Measurements from ENCODE around the gene IFT27. TPM values are rescaled to one million over a fixed set of nuclear protein-coding genes. Genes with fewer than 3 reads are reported as not detected.

IFT27 gene
- total and polyA plus RNA-seq, 2 experiments from 2014 or later = 56.7 to 60.7 TPM

DNA sequence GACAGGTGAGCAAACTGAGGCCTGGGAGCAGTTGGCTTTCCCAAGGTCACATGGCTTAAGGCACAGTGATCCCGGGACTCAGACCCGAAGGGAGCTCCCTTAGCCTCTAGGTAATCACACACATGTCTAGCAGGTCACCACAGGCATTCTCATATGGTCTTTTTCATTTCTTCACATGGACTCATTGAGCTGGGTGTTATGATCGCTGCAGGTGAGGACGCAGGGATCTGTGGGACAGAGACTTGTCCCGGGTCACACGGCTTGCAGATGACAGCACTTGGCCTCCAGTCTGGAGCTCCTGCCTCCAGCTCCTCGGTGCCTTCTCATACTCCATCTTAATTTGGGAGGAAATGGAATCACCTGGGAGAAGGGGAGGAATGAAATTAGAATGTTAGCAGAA lies 48.8 kb downstream of the IFT27 start:
- no peak for DNase-seq (ENCODE audit: low read depth in 1 of 2, low spot score in 1 of 2)
- H3K9me3 ChIP-seq (ENCODE audit: low read depth) = no peaks in the 10 kb centered on the region
- H3K36me3 ChIP-seq = no peaks in the 10 kb centered on the region
- peaks cover 3% of the 10 kb centered on the region for H3K27me3 ChIP-seq
- H3K4me3 ChIP-seq = no peak overlapping the region
- H3K27ac ChIP-seq = no peak overlapping the region
- no peaks in the 10 kb centered on the region for H3K4me1 ChIP-seq (ENCODE audit: low read depth)
- no peak for TF ChIP-seq CTCF (IDR thresholded peaks at IDR 0.05; ENCODE audit: low read depth, low read length)

DNA sequence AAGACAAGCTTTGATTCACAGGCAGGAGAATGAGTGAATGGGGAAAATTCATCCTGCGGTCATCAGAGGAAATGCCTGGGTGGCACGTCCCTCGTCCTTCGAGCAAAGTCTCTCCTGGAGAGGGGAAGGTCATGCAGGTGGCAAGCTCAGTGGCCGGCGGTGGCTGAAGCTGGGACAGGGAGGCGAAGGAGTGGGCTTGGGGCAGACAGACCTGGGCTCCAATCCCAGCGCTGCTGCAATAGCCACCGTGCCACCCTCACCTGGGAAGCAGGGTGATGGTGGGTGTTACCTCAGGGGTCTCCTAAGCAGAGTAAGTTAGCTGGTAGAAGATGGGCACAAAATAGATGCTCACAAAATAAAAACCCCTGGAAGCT lies 49.9 kb downstream of the IFT27 start:
- H3K4me1 ChIP-seq (ENCODE audit: low read depth) = no peaks in the 10 kb centered on the region
- H3K4me3 ChIP-seq = no peak overlapping the region
- H3K27ac ChIP-seq = no peak overlapping the region
- DNase-seq (ENCODE audit: low read depth in 1 of 2, low spot score in 1 of 2) = no peak
- no peaks in the 10 kb centered on the region for H3K9me3 ChIP-seq (ENCODE audit: low read depth)
- no peaks in the 10 kb centered on the region for H3K36me3 ChIP-seq
- peaks cover 2% of the 10 kb centered on the region for H3K27me3 ChIP-seq
- TF ChIP-seq CTCF (IDR thresholded peaks at IDR 0.05; ENCODE audit: low read depth, low read length) = no peak

GRCh38 chr22:36725366-36726006 lies 50.4 kb downstream of the IFT27 start:
- peaks cover 6% of the 10 kb centered on the region for H3K27me3 ChIP-seq
- H3K36me3 ChIP-seq = no peaks in the 10 kb centered on the region
- TF ChIP-seq CTCF (IDR thresholded peaks at IDR 0.05; ENCODE audit: low read depth, low read length) = no peak
- no peak for DNase-seq (ENCODE audit: low read depth in 1 of 2, low spot score in 1 of 2)
- no peak overlapping the region for H3K4me3 ChIP-seq
- H3K27ac ChIP-seq = no peak overlapping the region
- H3K4me1 ChIP-seq (ENCODE audit: low read depth) = no peaks in the 10 kb centered on the region
- H3K9me3 ChIP-seq (ENCODE audit: low read depth) = no peaks in the 10 kb centered on the region

GRCh38 chr22:36724836-36725235 lies 51.1 kb downstream of the IFT27 start:
- Histone ChIP-seq H3K9me3 (ENCODE audit: low read depth) (no peaks in the 10 kb centered on the region), H3K4me1 (ENCODE audit: low read depth) (no peaks in the 10 kb centered on the region), H3K27ac (no peak overlapping the region), H3K36me3 (no peaks in the 10 kb centered on the region), H3K27me3 (peaks cover 9% of the 10 kb centered on the region), H3K4me3 (no peak overlapping the region)
- no peak for TF ChIP-seq CTCF (IDR thresholded peaks at IDR 0.05; ENCODE audit: low read depth, low read length)
- DNase-seq (ENCODE audit: low read depth in 1 of 2, low spot score in 1 of 2) = no peak

DNA sequence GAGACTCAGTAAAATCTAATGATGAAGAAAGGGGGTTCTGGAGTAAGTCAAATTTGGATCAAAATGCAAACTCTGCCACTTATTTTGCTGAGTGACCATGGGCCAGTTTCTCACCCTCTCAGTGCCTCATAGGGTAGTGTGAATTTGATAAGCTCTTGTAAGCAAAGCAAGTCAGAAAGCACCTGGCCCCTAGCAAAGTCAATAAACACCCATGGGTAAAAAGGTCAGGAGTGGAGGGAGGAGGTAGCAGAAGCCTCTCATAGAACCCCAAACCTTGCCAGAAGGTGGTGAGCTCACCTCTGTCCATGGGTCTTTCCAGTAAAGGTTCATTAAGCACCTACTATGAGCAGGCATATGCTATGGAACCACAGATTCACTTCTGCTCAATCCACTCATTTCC lies 53.9 kb downstream of the IFT27 start:
- H3K9me3 ChIP-seq (ENCODE audit: low read depth) = no peaks in the 10 kb centered on the region
- H3K27me3 ChIP-seq = peaks cover 14% of the 10 kb centered on the region
- DNase-seq (ENCODE audit: low read depth in 1 of 2, low spot score in 1 of 2) = no peak
- H3K4me3 ChIP-seq = no peak overlapping the region
- no peak overlapping the region for H3K27ac ChIP-seq
- TF ChIP-seq CTCF (IDR thresholded peaks at IDR 0.05; ENCODE audit: low read depth, low read length) = no peak
- no peaks in the 10 kb centered on the region for H3K4me1 ChIP-seq (ENCODE audit: low read depth)
- no peaks in the 10 kb centered on the region for H3K36me3 ChIP-seq

All from cardiac muscle cell (in vitro differentiated cells and primary cell).